Smooth muscle cell (in vitro differentiated cells): ENCODE measurements around the gene HLA-DPB1. TPM values are rescaled to one million over a fixed set of nuclear protein-coding genes. Genes with fewer than 3 reads are reported as not detected.

ENCODE experiments used
- DNase-seq: peaks from one replicate; lab custom pipeline; 2025; ENCODE audit not compliant: unreplicated experiment; lab: John Stamatoyannopoulos, UW
- H2AFZ ChIP-seq: fragments of 200-600 bp; sonication (generic); 2 replicates; pipeline ENCODE4 v1.6.0; 2016; ENCODE audit warnings: antibody characterized with exemption, low read depth, mild to moderate bottlenecking
- H3F3A ChIP-seq: fragments of 200-600 bp; sonication (generic); 2 replicates; pipeline ENCODE4 v1.6.0; 2017; ENCODE audit warnings: antibody characterized with exemption, low read depth
- H3K27ac ChIP-seq: fragments of 200-600 bp; sonication (generic); 2 replicates; pipeline ENCODE4 v1.5.1; 2016; ENCODE audit warnings: low read depth, mild to moderate bottlenecking
- H3K27me3 ChIP-seq: fragments of 200-600 bp; sonication (generic); 2 replicates; pipeline ENCODE4 v1.6.1; 2016; ENCODE audit warnings: low read depth, mild to moderate bottlenecking
- H3K36me3 ChIP-seq: fragments of 200-600 bp; sonication (generic); 2 replicates; pipeline ENCODE4 v1.5.1; 2016; ENCODE audit warnings: low read depth
- H3K4me1 ChIP-seq: fragments of 200-600 bp; sonication (generic); 2 replicates; pipeline ENCODE4 v1.5.1; 2016; ENCODE audit warnings: low read depth
- H3K4me2 ChIP-seq: fragments of 200-600 bp; sonication (generic); 2 replicates; pipeline ENCODE4 v1.6.0; 2016; ENCODE audit warnings: mild to moderate bottlenecking
- H3K4me3 ChIP-seq: fragments of 200-600 bp; sonication (generic); 2 replicates; pipeline ENCODE4 v1.5.1; 2016; ENCODE audit warnings: mild to moderate bottlenecking
- H3K79me2 ChIP-seq: fragments of 200-600 bp; sonication (generic); 2 replicates; pipeline ENCODE4 v1.6.0; 2016; ENCODE audit warnings: low read depth, mild to moderate bottlenecking
- H3K9ac ChIP-seq: fragments of 200-600 bp; sonication (generic); 2 replicates; pipeline ENCODE4 v1.6.0; 2016; ENCODE audit warnings: low read depth
- H3K9me3 ChIP-seq: fragments of 200-600 bp; sonication (generic); replicated peaks from 2 replicates; pipeline ENCODE4 v1.5.1; 2016; ENCODE audit warnings: low read depth
- H4K20me1 ChIP-seq: fragments of 200-600 bp; sonication (generic); 2 replicates; pipeline ENCODE4 v1.6.0; 2016; ENCODE audit warnings: low read depth
- WGBS: methylation state at CpG from one replicate; pipeline ENCODE4 v1.1.7; 2016; ENCODE audit warnings: low lambda C conversion rate; 5-methylcytosine and 5-hydroxymethylcytosine counted together
- polyA plus RNA-seq: library from polyadenylated mRNA; unstranded; fragments of >200 nt; fragmentation: Nextera tagmentation; extraction: Ambion mirVana; gene quantifications from 2 replicates; pipeline ENCODE4 v1.2.1, GENCODE V29; 2016
- total RNA-seq: library from RNA; depleted of rRNA; stranded (reverse); fragments of >200 nt; gene quantifications from 2 replicates; pipeline ENCODE4 v1.2.3, GENCODE V29; 2014
- TF ChIP-seq, protein P1 (sequence below): fragments of 200-600 bp; sonication (generic); IDR thresholded peaks from 2 replicates; pipeline ENCODE4 v1.5.1; 2017; ENCODE audit warnings: borderline replicate concordance, mild to moderate bottlenecking, antibody characterized with exemption; ENCODE audit not compliant: insufficient read depth, poor library complexity, severe bottlenecking

The HLA-DPB1 gene
- total and polyA plus RNA-seq, 2 experiments from 2014 or later, result 14.8 to 19.4 TPM

DNA sequence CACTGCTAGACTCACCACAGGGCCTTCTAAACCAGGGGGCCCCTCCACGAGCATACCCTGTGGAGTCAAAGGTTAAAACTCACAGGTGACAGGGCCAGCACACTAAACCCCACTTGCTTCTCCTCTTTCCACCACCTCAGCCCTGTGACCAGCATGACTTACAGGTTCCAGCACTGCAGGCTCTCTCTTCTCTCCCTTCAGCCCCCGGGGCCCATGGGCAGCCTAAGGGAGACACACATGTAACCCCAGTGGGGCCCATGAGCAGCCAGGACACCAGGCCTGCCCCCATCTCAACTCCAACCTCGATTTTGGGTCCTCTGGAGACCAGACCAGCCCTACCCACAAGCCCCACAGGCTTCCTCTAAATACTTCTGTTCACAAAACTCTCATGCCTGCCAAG lies 28.0 kb downstream of the HLA-DPB1 start:
- H3K27me3 ChIP-seq, result peaks cover 26% of the 10 kb centered on the region
- no peaks in the 10 kb centered on the region for H3F3A ChIP-seq
- 62% methylated on average over 3 of the region's 3 CpGs for WGBS
- no peak overlapping the region for H3K27ac ChIP-seq
- H3K9ac ChIP-seq, result no peak overlapping the region
- TF ChIP-seq, protein P1, sequence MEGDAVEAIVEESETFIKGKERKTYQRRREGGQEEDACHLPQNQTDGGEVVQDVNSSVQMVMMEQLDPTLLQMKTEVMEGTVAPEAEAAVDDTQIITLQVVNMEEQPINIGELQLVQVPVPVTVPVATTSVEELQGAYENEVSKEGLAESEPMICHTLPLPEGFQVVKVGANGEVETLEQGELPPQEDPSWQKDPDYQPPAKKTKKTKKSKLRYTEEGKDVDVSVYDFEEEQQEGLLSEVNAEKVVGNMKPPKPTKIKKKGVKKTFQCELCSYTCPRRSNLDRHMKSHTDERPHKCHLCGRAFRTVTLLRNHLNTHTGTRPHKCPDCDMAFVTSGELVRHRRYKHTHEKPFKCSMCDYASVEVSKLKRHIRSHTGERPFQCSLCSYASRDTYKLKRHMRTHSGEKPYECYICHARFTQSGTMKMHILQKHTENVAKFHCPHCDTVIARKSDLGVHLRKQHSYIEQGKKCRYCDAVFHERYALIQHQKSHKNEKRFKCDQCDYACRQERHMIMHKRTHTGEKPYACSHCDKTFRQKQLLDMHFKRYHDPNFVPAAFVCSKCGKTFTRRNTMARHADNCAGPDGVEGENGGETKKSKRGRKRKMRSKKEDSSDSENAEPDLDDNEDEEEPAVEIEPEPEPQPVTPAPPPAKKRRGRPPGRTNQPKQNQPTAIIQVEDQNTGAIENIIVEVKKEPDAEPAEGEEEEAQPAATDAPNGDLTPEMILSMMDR, result no peak
- H4K20me1 ChIP-seq, result no peaks in the 10 kb centered on the region
- no peak overlapping the region for H3K4me2 ChIP-seq
- DNase-seq, result no peak
- H3K79me2 ChIP-seq, result no peaks in the 10 kb centered on the region
- no peaks in the 10 kb centered on the region for H3K4me1 ChIP-seq
- H2AFZ ChIP-seq, result no peak overlapping the region
- no peak overlapping the region for H3K4me3 ChIP-seq
- no peaks in the 10 kb centered on the region for H3K9me3 ChIP-seq
- H3K36me3 ChIP-seq, result no peaks in the 10 kb centered on the region

DNA sequence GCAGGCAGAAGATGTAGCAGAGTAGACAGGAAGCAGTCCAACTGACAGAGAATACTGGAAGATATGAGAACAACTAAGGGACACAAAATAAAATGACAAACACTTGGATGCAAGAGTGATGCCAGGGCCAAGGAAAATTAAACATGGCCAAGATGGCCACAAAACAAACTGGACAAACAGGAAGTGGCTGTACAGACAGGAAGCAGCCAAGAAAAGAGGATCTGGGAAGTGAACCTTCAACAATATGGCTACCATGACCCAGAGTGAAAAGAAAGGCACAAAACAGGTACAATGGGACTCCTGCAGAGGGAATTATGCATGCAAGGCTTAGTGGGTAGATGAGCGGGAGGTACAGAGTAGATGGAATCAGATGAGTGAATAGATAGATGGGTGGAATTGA lies 29.1 kb downstream of the HLA-DPB1 start:
- Histone ChIP-seq H3K4me1 (no peaks in the 10 kb centered on the region), H3K9me3 (no peaks in the 10 kb centered on the region), H3K4me2 (no peak overlapping the region), H3K27ac (no peak overlapping the region), H3K9ac (no peak overlapping the region), H3F3A (no peaks in the 10 kb centered on the region), H3K36me3 (no peaks in the 10 kb centered on the region), H2AFZ (no peak overlapping the region), H3K27me3 (peaks cover 37% of the 10 kb centered on the region), H3K4me3 (no peak overlapping the region), H3K79me2 (no peaks in the 10 kb centered on the region), H4K20me1 (no peaks in the 10 kb centered on the region)
- WGBS, result 96% methylated on average over 1 of the region's 1 CpG
- DNase-seq, result no peak
- TF ChIP-seq, protein P1, result no peak

DNA sequence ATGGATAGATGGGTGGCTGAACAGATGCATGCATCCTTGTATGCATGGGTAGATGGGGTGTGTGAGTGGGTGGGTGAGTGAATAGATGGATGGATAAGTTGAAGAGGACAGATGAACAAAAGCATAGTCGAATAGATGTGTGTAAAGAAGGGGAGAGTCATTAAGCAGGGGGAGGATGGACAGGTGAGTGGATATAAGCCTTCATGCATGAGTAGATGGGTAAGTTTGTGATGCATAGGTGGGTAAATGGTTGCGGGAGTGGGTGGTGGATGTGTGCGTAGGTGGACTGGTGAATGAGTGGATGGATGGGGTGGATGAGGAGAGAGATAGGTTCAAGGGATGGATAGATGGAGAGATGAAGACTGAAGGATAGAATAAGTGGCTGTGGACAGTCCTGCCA lies 29.6 kb downstream of the HLA-DPB1 start:
- Histone ChIP-seq H3K36me3 (no peaks in the 10 kb centered on the region), H3F3A (no peaks in the 10 kb centered on the region), H3K9ac (no peak overlapping the region), H3K27me3 (peaks cover 42% of the 10 kb centered on the region), H3K79me2 (no peaks in the 10 kb centered on the region), H3K4me3 (no peak overlapping the region), H3K9me3 (no peaks in the 10 kb centered on the region), H4K20me1 (no peaks in the 10 kb centered on the region), H2AFZ (no peak overlapping the region), H3K27ac (no peak overlapping the region), H3K4me2 (no peak overlapping the region), H3K4me1 (no peaks in the 10 kb centered on the region)
- WGBS, result 79% methylated on average over 3 of the region's 3 CpGs
- DNase-seq, result no peak
- TF ChIP-seq, protein P1, result no peak
